SK-N-SH treated with all-trans-retinoic acid at 6 μM for 48 hours (cell line): ENCODE results near the gene MEP1B.

Experiments used
- ATAC-seq: fragments of 200-7000 bp; cut with Tn5 transposase; 3 replicates; pipeline ENCODE4 v1.9.1; 2020; ENCODE audit warnings: mild to moderate bottlenecking, moderate library complexity
- ARNTL ChIP-seq: fragments of 450-650 bp; formaldehyde crosslinking; IDR thresholded peaks from 2 replicates; pipeline ENCODE4 v1.5.0; 2020; ENCODE audit warnings: low read depth, mild to moderate bottlenecking, moderate library complexity, borderline replicate concordance
- BACH2 ChIP-seq: fragments of 250-450 bp; sonication (Bioruptor Pico); IDR thresholded peaks from 2 replicates; pipeline ENCODE4 v1.9.0; 2021; ENCODE audit warnings: mild to moderate bottlenecking, borderline replicate concordance
- ESRRG ChIP-seq: fragments of 250-450 bp; sonication (Bioruptor Pico); IDR thresholded peaks from 2 replicates; pipeline ENCODE4 v1.6.1; 2021; ENCODE audit warnings: mild to moderate bottlenecking
- ISL1 ChIP-seq: fragments of 250-450 bp; sonication (Bioruptor Pico); IDR thresholded peaks from 2 replicates; pipeline ENCODE4 v2.1.2; 2022; ENCODE audit warnings: mild to moderate bottlenecking, moderate library complexity
- OSR1 ChIP-seq: fragments of 250-450 bp; sonication (Bioruptor Pico); IDR thresholded peaks from 2 replicates; pipeline ENCODE4 v1.8.0; 2022; ENCODE audit warnings: moderate library complexity, mild to moderate bottlenecking, inconsistent platforms
- PPARA ChIP-seq: fragments of 250-450 bp; sonication (Bioruptor Pico); IDR thresholded peaks from 2 replicates; pipeline ENCODE4 v1.5.0; 2020; ENCODE audit warnings: mild to moderate bottlenecking, borderline replicate concordance
- RARB ChIP-seq: fragments of 250-450 bp; sonication (Bioruptor Pico); IDR thresholded peaks from 2 replicates; pipeline ENCODE4 v1.8.0; 2021; ENCODE audit warnings: mild to moderate bottlenecking, moderate library complexity
- SNAI2 ChIP-seq: fragments of 250-450 bp; sonication (Bioruptor Pico); IDR thresholded peaks from 2 replicates; pipeline ENCODE4 v1.5.0; 2020; ENCODE audit warnings: mild to moderate bottlenecking, moderate library complexity
- TCF4 ChIP-seq: fragments of 250-450 bp; sonication (Bioruptor Pico); IDR thresholded peaks from 2 replicates; pipeline ENCODE4 v1.8.0; 2021; ENCODE audit warnings: mild to moderate bottlenecking, moderate library complexity, borderline replicate concordance
- TOX ChIP-seq: fragments of 250-450 bp; sonication (Bioruptor Pico); IDR thresholded peaks from 2 replicates; pipeline ENCODE4 v1.8.0; 2021; ENCODE audit warnings: mild to moderate bottlenecking, moderate library complexity, borderline replicate concordance
- ZC3H10 ChIP-seq: fragments of 250-450 bp; sonication (Bioruptor Pico); IDR thresholded peaks from 2 replicates; pipeline ENCODE4 v1.5.1; 2021; ENCODE audit warnings: mild to moderate bottlenecking, moderate library complexity
- ZNF565 ChIP-seq: fragments of 450-650 bp; formaldehyde crosslinking; conservative IDR thresholded peaks from 2 replicates; pipeline ENCODE4 v1.5.0; 2020; ENCODE audit warnings: low read depth, mild to moderate bottlenecking, moderate library complexity
- ZNF70 ChIP-seq: fragments of 450-650 bp; formaldehyde crosslinking; IDR thresholded peaks from 2 replicates; pipeline ENCODE4 v1.5.0; 2020; ENCODE audit warnings: mild to moderate bottlenecking, moderate library complexity
- TF ChIP-seq, protein P1 (sequence below): fragments of 250-450 bp; sonication (Bioruptor Pico); IDR thresholded peaks from 2 replicates; pipeline ENCODE4 v1.5.1; 2021; ENCODE audit warnings: mild to moderate bottlenecking, moderate library complexity
- TF ChIP-seq, protein P2 (sequence below): fragments of 250-450 bp; sonication (Bioruptor Pico); IDR thresholded peaks from 2 replicates; pipeline ENCODE4 v1.5.1; 2020; ENCODE audit warnings: low read depth, mild to moderate bottlenecking, moderate library complexity
- TF ChIP-seq, protein P3 (sequence below): fragments of 250-450 bp; sonication (Bioruptor Pico); IDR thresholded peaks from 2 replicates; pipeline ENCODE4 v1.8.0; 2020; ENCODE audit warnings: mild to moderate bottlenecking, moderate library complexity, borderline replicate concordance
- TF ChIP-seq, protein P4 (sequence below): fragments of 250-450 bp; sonication (Bioruptor Pico); IDR thresholded peaks from 2 replicates; pipeline ENCODE4 v1.5.0; 2020; ENCODE audit warnings: mild to moderate bottlenecking, moderate library complexity

Gene MEP1B

DNA sequence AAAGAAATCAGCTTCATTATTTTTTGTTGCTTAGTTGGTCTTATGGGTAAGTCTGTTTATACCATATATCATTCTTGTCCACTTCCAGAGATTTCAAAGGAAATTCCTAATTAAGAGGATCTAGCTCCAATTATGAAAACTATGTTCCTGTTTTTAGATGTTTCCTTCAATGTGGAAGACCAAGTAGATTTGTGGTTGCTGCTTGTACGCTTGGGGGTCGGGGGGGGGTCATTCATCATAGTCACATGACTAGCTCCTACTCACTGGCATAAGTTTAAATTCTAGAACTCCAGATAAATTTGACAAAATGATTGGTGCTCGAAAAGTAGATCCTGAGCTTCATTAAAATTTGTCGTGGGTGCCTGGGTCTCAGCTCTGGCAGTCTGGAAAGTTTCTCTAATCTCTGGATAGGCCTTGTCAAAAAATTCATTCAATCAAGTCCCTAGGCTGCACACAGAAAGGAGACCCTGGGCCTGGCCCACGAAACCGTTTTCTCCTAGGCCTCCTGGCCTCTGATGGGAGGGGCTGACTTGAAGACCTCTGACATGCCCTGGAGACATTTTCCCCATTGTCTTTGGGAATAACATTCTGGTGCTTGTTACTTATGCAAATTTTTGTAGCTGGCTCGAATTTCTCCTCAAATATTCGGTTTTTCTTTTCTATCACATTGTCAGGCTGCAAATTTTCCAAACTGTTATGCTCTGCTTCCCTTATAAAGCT lies 62.5 kb downstream of the MEP1B start (continued):
- TF ChIP-seq ZNF70 (CRISPR knock-in tag) (no peak), PPARA (CRISPR knock-in tag) (no peak)

DNA sequence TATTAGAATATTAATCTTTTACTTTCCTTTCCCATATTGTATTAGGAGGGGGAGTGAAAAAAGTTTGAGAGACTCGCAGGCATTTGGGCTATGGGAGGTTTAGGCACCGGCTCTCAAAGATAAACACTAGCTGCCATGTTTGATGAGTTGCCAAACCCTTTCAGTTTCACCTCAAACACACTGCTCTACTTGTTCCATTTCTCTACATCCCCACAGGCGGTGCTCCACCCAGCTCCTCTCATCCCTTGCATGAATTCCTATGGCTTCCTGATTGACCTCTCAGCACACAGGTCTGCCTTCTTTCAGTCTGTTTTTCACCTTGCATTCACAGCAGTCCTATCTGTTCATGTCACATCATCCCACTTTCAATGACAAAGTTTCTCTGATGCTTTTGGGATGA lies 65.7 kb downstream of the MEP1B start:
- no peak for ATAC-seq

DNA sequence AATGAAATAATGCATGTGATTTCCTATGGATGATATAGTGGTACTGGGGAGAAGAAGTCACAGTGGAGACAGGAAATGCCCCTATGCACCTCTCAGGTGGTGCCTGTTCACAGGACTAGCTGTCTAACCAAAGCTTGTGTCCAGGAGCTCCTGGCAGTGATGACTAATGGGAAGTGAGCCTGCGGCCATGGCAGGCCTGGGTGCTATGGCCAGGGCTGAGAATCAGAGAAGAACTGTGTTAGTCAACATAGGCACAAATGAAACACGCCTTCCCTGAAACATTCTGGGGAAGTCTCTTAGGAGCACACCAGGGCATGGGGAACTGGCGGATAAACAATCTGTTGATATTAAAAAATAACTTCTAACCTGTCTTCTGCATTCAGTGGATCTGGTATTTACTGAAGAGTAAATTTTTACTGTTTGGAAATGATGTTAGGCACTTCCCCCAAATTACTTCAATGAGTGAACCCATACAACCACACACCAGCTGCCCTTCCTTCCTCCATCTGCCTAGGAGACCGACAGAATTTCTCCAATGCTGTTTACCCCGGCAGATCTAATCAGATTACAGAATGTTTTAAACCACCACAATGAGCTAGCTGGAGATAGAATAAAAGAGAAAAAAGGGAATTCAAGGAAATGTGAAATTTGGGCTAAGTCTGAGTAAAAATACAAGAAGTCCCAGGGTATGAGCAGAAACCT lies 67.4 kb downstream of the MEP1B start:
- ATAC-seq, result no peak
- TF ChIP-seq ARNTL (CRISPR knock-in tag), result no peak
- TF ChIP-seq ISL1 (CRISPR knock-in tag), result no peak
- TF ChIP-seq PPARA (CRISPR knock-in tag), result no peak
- TF ChIP-seq, protein P1, sequence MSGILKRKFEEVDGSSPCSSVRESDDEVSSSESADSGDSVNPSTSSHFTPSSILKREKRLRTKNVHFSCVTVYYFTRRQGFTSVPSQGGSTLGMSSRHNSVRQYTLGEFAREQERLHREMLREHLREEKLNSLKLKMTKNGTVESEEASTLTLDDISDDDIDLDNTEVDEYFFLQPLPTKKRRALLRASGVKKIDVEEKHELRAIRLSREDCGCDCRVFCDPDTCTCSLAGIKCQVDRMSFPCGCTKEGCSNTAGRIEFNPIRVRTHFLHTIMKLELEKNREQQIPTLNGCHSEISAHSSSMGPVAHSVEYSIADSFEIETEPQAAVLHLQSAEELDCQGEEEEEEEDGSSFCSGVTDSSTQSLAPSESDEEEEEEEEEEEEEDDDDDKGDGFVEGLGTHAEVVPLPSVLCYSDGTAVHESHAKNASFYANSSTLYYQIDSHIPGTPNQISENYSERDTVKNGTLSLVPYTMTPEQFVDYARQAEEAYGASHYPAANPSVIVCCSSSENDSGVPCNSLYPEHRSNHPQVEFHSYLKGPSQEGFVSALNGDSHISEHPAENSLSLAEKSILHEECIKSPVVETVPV (CRISPR knock-in tag), result no peak
- no peak for TF ChIP-seq OSR1 (CRISPR knock-in tag)
- no peak for TF ChIP-seq SNAI2 (CRISPR knock-in tag)
- no peak for TF ChIP-seq RARB (CRISPR knock-in tag)
- TF ChIP-seq, protein P2, sequence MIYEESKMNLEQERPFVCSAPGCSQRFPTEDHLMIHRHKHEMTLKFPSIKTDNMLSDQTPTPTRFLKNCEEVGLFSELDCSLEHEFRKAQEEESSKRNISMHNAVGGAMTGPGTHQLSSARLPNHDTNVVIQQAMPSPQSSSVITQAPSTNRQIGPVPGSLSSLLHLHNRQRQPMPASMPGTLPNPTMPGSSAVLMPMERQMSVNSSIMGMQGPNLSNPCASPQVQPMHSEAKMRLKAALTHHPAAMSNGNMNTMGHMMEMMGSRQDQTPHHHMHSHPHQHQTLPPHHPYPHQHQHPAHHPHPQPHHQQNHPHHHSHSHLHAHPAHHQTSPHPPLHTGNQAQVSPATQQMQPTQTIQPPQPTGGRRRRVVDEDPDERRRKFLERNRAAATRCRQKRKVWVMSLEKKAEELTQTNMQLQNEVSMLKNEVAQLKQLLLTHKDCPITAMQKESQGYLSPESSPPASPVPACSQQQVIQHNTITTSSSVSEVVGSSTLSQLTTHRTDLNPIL, result no peak
- no peak for TF ChIP-seq ESRRG (CRISPR knock-in tag)
- TF ChIP-seq, protein P3, sequence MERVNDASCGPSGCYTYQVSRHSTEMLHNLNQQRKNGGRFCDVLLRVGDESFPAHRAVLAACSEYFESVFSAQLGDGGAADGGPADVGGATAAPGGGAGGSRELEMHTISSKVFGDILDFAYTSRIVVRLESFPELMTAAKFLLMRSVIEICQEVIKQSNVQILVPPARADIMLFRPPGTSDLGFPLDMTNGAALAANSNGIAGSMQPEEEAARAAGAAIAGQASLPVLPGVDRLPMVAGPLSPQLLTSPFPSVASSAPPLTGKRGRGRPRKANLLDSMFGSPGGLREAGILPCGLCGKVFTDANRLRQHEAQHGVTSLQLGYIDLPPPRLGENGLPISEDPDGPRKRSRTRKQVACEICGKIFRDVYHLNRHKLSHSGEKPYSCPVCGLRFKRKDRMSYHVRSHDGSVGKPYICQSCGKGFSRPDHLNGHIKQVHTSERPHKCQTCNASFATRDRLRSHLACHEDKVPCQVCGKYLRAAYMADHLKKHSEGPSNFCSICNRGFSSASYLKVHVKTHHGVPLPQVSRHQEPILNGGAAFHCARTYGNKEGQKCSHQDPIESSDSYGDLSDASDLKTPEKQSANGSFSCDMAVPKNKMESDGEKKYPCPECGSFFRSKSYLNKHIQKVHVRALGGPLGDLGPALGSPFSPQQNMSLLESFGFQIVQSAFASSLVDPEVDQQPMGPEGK (CRISPR knock-in tag), result no peak
- TF ChIP-seq ZC3H10, result no peak
- no peak for TF ChIP-seq ZNF565 (CRISPR knock-in tag)
- TF ChIP-seq TCF4, result no peak

More for the DNA sequence above, 65.7 kb downstream of the MEP1B start:
- TF ChIP-seq ZC3H10 (no peak), TCF4 (no peak), BACH2 (CRISPR knock-in tag) (no peak), ISL1 (CRISPR knock-in tag) (no peak)

DNA sequence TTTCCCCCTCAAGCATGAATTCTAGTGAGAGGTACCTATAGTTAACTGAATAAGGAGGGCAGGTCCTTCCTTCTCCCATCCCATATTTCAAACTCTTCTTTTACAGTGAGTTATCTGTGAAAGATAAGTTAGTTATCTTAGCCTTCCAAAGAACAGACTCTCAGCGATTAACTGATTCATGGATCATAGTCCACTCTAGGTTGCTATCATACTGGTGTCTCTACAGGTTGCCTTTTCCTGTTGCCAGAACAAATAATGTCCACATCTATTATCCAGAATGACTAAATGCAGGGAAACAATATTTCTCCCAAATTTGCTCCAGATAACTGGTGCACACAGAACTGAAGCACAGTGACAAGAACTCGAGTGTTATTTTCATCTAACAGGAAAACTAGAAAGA lies 68.3 kb downstream of the MEP1B start:
- no peak for ATAC-seq
- TF ChIP-seq TOX (no peak), BACH2 (CRISPR knock-in tag) (no peak)
- TF ChIP-seq, all 23 proteins: peak for 0

DNA sequence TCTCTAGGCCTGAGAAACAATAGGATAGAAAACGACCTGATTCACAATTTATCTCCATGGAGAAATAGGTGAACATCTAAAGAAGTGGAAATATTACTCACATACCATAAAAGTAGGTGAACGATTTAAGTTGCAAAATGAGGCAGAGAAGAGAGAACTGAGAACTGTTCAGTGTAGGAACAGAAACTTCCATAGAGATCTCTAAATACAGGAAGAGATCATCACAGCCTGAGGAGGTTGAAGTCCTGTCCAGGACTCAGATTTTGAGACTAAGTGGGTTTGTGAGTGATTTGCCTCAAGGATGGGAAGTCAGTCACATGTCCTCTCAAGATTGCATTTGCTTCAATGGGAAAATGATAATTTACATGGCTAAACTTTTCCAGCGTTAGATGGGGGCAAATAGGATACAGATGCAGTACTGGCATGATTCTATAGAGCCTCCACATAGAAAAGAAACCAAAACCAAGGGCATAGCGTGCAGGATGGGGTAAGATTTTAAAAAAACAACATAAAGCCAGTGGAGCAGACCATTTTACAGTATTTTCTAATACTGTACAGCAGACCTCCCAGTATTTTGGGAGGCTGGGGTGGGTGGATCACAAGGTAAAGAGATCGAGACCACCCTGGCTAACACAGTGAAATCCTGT lies 68.8 kb downstream of the MEP1B start:
- no peak for TF ChIP-seq TOX
- TF ChIP-seq, protein P4, sequence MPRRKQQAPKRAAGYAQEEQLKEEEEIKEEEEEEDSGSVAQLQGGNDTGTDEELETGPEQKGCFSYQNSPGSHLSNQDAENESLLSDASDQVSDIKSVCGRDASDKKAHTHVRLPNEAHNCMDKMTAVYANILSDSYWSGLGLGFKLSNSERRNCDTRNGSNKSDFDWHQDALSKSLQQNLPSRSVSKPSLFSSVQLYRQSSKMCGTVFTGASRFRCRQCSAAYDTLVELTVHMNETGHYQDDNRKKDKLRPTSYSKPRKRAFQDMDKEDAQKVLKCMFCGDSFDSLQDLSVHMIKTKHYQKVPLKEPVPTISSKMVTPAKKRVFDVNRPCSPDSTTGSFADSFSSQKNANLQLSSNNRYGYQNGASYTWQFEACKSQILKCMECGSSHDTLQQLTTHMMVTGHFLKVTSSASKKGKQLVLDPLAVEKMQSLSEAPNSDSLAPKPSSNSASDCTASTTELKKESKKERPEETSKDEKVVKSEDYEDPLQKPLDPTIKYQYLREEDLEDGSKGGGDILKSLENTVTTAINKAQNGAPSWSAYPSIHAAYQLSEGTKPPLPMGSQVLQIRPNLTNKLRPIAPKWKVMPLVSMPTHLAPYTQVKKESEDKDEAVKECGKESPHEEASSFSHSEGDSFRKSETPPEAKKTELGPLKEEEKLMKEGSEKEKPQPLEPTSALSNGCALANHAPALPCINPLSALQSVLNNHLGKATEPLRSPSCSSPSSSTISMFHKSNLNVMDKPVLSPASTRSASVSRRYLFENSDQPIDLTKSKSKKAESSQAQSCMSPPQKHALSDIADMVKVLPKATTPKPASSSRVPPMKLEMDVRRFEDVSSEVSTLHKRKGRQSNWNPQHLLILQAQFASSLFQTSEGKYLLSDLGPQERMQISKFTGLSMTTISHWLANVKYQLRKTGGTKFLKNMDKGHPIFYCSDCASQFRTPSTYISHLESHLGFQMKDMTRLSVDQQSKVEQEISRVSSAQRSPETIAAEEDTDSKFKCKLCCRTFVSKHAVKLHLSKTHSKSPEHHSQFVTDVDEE (CRISPR knock-in tag), result no peak
- TF ChIP-seq ISL1 (CRISPR knock-in tag), result no peak
- TF ChIP-seq ZNF565 (CRISPR knock-in tag), result no peak
- no peak for TF ChIP-seq RARB (CRISPR knock-in tag)
- TF ChIP-seq PPARA (CRISPR knock-in tag), result no peak
- TF ChIP-seq BACH2 (CRISPR knock-in tag), result no peak
- no peak for ATAC-seq
